HTERT RPE-1 (cell line): ENCODE data around the gene DSC2.
"Not testable (repeated sequence)": the region's sequence is repeated elsewhere in the genome, so short reads cannot be mapped to it uniquely, and the experiment has no call there.

Experiments
- in situ Hi-C: fragments of 300-500 bp; cut with MboI; formaldehyde crosslinking; loops from 4 replicates; pipeline ENCODE4 v1.14.3; 2020; ENCODE audit warnings: low sequenced_read_pairs

Gene DSC2

DNA sequence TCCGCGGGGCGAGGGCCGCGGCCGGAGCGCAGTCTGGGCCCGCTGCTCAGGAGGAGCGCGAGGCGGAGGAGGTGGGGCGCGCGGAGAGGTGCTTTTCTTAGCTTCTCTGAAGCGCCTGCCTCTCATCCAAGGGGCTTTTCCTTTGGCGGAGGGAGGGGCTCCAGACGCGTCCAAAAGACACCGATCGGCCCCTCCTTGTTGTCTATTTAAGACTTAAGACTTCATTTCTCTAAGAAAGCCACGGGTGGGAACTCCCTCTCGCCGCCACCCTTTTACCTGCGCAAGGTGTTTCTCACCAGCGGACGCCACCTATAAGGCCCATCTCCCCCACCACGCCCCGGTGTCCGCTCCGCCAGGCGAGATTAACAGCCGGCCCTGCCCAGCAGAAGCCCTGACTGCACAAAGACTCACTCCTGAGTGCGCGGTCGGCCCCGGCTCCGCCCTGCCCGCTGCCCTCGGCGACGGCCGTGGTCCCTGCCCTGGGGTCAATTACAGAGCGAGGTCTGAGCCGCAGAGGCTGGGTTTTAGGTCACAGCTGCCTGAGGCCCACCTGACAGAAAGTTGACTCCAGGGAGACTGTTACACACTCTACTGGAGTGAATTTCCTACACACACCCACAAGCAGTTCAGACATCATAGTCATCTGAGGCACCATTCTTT, at the start of gene DSC2:
TSS of gene DSC2 (minus strand) at position 397 of the 660 bp plus-strand sequence. CDS start 450 bp downstream, outside the sequence.
- in situ Hi-C loops = no loop called here

DNA sequence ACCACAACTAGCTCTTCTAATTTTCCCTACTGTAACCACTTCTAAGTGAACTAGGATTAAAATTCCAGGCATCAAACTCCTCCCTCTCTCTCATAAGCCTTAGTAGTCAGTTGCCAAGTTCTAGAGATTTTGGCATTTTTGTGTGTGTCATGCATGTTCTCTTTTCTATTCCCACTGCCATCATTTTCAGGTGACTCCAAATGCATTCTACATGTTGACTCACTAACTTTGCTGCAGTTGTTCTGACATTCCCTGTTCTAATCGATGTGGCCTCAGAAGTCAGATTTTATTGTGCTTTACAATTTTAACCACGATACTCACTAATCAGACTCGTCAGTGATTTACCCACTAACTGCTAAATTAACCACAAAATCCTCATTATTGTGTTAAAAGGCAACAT, 47.1 kb upstream of the DSC2 start:
- in situ Hi-C loops = no loop called here

DNA sequence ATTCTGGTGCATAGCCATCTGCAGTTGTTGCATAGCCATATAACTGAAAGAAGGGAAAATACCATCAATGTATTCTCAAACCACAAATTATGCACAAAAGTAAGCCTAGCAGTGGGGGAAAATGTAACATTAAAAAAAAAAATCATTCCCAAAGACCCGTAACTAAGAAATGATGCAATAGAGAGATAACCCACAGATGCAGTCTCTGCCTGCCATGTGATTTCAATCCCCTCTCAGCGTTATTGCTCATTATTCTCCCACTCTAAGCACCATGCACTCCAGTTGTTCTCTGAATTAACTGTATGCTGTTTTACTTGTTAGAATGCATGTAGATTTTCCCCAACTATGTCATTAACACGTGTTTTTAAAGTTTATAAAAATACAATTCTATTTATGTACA, 46.4 kb upstream of the DSC2 start:
- in situ Hi-C loops = no loop called here

DNA sequence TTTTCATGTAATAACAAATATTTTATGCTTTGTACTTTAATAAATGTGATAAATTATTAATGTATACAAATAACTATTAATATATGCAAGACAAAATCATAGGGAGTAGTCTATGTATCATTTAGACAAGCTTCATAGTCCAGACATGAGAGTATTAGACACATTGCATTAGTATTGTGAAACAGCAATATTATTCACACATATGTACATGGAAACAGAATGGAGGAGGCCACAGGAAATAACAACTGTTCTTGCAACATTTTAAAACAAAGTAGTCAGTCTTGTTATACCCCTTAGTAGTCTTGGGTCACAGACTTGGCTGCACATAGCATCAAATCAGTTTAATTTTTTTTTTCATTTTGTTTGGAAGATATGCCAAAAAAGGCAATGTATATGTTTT, 44.6 kb upstream of the DSC2 start:
- in situ Hi-C loops = no loop called here

DNA sequence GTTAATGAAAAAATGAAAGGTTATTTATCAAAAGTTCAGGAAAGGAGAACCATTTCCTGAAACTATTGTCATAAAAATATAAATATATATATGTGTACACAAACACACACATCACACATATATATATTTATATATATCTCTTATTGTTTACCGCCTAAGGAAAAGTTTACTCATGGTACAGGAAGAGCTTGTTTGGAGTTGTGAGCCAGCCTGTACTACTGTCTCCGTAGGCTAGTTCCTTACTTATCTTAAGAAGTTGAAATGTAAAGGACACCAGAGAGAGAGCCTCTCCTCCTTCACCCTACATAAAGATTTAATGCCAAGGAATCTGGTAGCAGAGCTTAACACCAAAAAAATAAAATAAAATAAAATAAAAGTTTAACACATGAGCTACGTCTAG, 40.8 kb upstream of the DSC2 start:
- in situ Hi-C loops = no loop called here

DNA sequence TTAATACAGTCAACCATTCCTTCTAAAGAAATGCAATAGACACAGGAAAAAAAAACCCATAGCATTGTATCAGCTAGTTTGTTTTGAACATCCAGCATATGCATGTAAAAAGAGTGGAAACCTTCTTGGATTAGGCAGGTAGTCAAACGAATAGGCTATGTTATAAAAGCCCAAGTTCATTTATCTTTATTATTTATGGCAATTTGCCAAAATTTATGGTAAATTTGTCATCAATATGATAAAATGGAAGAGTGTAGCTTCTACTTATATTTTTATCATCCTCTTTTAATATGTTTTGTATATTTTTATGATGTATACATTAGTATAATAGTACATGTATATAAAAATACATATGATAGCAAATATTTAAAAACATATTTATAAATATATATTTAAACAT, 36.5 kb upstream of the DSC2 start:
- in situ Hi-C loops = no loop called here

DNA sequence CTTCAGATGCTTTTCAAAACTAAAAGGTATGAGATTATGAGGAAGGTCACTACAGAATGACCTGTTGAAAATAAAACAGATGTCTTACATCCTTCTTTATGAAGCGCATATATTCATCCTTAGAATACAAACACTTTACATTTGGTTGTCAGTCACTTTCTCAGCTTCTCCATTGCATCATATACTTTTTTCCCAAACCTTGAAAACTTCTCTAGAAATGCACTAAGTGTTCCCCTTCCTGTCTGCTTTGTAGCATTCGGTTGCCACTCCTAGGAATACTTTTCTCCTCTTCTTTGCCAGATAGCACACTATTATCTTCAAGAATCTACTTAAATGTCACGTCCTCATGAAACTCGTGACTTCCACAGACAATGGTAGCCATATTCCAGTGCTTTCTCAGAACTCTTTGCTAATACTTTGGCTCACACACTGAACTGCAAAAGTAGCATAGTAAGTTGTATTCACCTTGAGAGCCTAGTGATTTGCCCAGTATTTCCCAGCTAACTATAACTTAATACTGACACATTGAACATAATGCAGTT, 32.8 kb upstream of the DSC2 start:
- in situ Hi-C loops = no loop called here

DNA sequence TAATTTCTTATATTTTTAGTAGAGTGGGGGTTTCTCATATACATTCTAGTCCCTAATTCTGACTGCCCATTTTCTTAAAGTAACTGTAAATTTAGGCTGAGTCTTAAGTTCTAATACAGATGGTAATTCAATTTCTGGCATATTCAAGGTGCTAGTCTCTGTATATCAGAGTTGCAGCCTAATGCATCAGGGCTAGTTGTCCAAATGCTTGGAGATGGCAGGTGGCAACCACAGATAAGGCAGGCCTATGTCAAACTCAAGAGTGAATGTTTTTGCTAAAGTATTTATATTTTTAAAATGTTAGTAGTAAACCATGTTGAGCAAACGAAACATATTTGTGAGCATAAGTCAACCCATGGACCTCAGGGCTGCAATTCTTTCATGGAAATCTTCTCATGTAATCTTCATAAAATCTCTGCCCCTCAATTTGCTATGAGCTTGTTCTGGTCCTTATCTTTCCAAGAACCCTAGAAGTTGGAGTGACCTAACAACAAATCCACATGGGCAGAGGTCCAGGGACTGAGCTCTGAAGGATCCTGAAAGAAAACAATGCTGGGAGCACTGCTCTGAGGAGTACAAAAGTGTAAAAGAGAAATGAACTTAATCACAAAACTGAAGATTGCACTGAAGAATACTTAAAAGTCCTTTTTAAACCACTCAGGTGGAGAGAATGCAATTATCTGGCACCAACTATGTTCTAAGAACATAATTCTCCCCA, 27.3 kb upstream of the DSC2 start:
- in situ Hi-C loops = no loop called here

DNA sequence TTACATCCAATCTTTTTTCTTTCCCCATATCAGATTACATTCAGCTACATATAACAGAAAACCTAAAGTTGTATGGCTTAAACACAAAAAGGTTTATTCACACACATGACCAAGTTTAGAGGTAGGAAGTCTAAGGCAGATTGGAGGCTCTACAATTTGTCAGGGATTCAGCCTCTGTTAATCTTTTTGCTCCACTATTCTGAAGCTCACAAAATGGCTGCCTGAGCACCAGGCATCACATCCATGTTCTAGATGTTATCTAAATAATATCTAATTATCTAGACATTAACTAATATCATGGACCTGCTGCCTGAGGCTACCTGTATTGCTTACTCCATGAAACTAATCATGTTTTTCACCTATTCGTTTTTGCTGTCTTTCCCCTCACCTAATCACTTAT, 23.7 kb upstream of the DSC2 start:
- in situ Hi-C loops = no loop called here

DNA sequence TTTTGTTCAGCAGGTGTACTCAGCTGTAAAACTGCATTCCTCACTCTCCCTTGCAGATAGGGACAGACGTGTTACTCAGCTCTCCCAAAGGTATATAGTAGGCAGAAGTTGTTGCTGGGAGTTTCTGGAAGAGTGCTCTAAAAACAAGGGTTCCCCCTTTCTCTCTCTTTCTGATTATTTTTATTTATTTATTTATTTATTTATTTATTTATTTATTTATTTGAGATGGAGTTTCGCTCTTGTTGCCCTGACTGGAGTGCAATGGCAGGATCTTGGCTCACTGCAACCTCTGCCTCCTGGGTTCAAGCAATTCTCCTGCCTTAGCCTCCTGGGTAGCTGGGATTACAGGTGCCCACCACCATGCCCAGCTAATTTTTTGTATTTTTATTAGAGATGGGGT, 20.9 kb upstream of the DSC2 start:
- in situ Hi-C loops = not testable (repeated sequence)

DNA sequence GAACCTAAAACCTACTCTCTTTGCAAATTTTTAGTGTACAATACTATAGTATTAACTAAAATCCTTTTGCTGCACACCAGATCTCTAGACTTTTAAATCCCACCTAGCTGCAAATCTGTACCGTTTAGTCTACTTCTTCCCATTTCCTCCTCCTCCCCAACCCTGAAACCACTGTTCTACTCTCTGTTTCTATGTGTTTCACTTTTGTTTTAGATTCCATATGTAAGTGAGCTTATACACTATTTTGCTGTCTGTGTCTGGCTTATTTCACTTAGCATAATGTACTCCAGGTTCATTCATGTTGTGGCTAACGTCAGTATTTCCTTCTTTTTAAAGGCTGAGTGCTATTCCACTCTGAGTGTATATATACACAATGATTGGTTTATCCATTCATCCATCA, 18.4 kb upstream of the DSC2 start:
- in situ Hi-C loops = no loop called here

DNA sequence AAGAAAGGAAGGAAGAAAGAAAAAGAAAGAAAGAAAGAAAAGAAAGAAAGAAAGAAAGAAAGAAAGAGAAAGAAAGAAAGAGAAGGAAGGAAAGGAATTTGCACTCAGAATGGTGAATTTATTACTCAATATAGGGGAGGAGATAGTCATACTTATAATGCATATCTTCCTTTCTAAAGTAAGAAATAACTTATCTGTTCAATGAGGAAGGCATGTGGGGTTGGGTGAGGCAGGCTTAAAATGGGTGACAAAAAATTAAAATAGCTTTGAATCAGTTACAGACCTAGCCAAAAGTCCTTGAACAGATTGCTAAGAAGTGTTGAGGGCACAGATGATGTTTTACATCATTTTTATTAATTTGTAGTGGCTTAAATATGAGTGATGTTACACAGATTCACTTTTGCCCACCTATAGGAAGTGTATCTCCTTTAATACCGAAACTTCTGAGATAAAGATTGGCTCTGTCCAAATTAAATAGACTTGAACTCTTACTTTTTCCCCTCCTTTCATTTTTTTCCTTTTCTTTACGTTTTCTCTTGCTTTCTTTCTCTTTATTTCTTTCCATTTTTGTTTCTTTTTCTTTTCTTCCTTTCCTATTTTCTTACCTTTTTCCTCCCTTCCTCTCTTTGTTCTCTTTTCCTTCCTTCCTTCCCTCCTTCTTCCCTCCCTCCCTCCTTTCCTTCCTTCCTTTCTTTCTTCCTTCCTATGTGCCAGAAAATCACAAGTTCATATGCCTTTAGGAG, 14.8 kb upstream of the DSC2 start:
- in situ Hi-C loops = no loop called here

DNA sequence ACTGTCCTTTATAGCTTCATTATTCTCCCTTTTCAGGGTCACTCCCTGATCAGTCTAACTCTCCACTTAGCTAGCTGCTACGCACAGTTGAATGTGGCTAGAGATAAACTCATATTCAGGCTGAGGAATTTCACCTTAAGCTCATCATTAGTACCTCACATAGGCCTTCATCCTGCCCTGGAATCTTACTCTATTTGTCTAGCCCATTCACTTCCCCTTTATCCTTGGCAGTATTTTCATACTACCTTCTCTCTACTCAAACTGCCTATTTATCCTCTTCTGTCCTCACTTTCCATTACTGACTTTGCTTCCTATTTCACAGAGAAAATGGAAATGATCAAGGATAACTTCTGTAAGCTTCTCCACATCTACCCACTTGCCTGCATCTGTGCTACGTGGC, 10.6 kb upstream of the DSC2 start:
- in situ Hi-C loops = no loop called here

DNA sequence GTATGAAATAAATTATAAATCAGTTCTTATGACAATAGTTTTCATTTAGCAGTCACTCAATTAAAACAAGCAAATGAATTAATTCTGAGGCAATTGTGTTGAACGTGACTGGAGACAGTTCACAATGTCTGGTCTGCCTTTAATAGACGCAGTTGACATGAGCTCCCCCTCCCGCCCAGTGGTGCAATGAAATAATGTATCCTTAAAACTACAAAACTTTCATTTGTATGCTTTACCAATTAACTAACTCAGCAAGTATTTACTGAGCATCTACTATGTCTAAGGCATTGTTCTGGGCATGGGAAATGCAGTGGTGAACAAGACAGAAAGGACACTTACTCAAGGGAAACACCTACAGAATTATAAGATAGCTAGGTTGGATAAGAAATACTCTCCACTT, 3.5 kb upstream of the DSC2 start:
- in situ Hi-C loops = no loop called here

DNA sequence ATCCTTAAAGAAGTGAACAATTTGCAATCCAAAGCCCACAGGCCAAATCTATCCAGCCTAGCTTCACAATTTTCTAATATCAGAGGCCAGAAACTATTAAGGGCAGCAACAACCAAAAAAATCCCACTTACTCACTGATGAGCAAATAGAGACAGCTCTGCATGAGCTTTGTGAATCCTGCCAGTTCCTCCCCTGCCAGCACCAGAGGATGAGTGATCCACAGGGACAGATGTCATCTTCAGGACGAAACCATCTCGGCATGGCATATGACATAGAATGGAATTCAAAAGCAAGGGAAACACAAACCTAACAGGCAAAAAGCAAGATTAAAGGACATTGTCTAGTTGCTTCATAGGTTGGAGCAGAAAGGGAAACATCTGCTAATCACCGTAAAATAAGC, 2.2 kb upstream of the DSC2 start:
- in situ Hi-C loops = no loop called here

DNA sequence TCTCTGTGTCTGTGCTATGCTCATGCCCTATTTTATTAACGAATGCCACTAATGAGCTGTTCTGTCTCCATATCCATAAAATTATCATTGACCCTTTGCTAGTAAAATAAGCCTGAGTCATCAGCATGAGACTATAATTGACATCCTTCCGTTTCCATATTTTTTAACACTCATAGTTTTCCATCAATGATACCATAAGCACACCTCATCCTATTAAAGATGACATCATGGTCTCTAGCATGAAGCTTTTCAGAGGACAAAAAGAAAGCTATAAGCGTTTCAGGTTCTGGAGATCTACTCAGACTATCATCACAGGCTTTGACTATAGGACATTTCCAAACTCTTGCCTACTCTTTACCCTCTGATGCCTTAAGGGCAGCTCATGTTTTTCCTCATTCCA, 1.2 kb upstream of the DSC2 start:
- in situ Hi-C loops = no loop called here

DNA sequence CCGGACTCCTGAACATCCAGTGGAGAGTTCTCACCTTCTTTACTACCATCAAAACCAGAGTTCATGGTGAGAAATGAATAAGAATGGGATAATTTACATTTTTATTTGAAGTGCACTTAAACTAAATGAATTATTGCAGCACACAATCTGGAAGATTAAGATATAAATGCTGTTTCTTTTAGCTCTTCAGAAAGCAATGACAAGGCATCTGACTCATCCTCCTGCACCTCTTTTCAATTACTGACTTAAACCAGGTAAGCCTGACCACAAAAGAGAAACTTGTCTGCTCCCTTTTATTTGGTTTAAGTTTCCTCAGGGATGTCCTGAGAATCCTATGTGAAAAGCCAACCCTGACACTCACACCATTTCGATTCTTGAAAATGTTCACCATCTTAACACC, 720 bp upstream of the DSC2 start:
- in situ Hi-C loops = no loop called here

DNA sequence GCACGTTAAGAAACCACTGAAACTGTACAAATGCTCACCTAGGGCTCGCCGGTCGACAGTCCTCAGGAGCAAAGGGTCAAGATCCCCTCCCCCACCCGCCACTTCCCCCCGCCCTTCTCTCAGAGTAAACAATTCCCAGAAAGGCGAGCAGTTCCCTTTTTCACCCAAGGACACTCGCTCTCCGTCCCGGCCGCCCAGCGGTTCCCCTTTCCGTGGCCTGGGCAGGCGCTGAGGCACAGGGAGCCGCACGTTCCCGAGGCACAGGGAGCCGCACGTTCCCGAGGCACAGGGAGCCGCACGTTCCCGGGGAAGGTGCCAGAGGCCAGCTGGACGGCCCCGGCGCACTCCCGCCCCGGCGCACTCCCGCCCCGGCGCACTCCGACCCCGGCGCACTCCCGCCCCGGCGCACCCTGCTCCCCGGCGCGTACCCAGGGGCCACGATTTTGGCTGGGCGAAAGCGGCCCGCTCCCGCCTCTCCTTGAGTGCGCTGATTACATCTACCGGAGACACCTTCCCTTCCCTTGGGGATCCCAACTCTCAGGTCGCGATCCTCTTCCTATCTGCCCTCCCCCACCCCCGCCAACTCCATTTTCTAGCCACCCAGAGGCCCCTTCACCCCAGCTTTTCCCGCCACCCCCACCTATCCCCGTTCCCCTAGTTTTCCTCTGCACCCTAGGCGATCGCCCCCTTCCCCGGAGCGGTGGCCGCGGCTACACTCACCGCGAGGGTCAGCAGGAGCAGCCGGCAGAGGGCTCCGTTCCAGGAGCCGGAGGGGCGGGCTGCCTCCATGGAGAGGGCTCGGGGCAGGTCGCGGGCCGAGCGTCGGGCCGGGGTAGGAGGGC, 817 bp downstream of the DSC2 start:
- in situ Hi-C loops = no loop called here

DNA sequence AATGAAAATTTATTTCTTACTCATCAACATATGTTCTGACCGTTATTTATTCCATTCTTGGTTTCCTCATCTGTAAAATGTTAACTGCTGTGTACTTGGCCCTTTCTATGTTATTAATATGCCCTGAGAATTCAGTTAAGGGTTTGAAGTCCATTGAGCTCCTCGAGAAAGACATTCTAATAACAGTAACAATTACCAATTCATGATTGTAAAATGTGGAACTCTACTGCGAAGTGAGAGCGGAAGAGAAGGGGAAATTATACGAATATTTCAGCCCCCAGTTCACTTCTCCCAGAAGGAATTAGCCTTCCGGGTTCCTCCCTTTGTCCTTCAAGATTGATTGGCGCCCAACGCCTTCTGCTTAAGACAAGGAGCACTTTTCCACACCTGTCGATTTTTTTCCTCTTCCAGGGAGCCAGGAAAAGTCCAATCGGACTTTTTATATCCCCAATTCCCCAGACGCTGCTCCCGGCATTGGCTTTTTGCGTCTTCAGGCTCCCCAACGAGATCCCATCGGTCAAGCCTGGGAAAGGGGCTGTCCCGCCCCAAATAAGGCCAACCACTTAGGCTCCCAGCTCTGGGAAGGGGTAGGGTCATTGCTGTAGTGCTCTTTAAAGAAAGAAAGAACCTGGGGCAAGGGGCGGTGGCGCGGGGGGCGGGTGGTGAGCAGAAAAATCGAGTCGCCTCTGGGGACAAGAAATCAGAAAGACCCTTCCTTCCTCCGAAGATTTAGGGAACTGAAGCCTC, 1.6 kb downstream of the DSC2 start:
- in situ Hi-C loops = no loop called here
